GM23338 (cell line): ENCODE data around the gene FAM50A.

Source experiments
- EZH2 ChIP-seq: fragments of 200-600 bp; sonication (generic); IDR thresholded peaks from one replicate; pipeline ENCODE4 v1.8.0; 2017; ENCODE audit warnings: antibody characterized with exemption, mild to moderate bottlenecking, low read depth; ENCODE audit not compliant: unreplicated experiment
- TF ChIP-seq, protein P1 (sequence below), 2 experiments: fragments of 200-600 bp in 1 of 2; sonication (generic) in 1 of 2; conservative IDR thresholded peaks; 2 replicates each; pipeline versions ENCODE4 v1.5.1 to v1.6.1; 2016 to 2017; ENCODE audit warnings: antibody characterized with exemption in 2 of 2, low read depth in 2 of 2, mild to moderate bottlenecking in 2 of 2, moderate library complexity in 1 of 2
- TF ChIP-seq, protein P2 (sequence below): IDR thresholded peaks from one replicate; pipeline ENCODE4 v1.6.1; 2018; ENCODE audit warnings: antibody characterized with exemption; ENCODE audit not compliant: unreplicated experiment

DNA sequence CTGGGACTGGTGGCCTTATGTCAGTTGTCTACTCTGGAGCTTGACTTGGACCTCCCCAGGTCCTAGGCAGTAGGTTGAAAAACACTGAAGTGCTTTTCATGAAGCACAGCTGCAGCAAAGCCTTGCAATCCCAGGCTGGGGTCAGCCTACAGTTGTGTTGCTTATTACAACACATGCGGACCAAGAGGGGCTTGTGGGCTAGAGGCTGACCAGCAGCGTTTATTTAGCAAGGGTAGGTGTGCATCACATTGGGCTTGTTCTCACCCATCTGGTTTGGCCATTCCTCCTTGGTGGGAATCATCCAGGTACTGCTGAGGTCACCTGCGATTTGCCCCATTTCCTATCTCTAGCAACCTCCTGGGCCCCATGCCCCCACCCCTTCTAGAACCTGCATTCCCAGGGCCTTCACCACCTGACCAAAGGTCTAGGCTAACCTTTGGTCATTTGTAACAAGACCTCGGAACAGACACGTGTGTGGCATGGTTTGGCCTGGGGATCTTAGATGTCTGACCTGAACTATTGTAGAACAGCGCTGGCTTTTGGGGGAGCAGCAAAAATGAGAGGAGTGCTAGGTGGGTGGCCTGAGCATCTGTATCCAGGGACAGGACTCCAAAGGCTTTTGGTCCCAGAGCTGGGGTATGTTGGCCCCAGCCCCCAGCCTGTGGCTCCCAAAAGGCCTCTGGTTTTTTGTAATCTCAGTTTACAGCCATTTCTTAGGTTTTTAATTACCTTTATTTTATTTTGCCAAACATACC, 42.7 kb upstream of the FAM50A start:
- TF ChIP-seq EZH2 = no peak
- TF ChIP-seq, protein P1, sequence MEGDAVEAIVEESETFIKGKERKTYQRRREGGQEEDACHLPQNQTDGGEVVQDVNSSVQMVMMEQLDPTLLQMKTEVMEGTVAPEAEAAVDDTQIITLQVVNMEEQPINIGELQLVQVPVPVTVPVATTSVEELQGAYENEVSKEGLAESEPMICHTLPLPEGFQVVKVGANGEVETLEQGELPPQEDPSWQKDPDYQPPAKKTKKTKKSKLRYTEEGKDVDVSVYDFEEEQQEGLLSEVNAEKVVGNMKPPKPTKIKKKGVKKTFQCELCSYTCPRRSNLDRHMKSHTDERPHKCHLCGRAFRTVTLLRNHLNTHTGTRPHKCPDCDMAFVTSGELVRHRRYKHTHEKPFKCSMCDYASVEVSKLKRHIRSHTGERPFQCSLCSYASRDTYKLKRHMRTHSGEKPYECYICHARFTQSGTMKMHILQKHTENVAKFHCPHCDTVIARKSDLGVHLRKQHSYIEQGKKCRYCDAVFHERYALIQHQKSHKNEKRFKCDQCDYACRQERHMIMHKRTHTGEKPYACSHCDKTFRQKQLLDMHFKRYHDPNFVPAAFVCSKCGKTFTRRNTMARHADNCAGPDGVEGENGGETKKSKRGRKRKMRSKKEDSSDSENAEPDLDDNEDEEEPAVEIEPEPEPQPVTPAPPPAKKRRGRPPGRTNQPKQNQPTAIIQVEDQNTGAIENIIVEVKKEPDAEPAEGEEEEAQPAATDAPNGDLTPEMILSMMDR (conservative IDR thresholded peaks at IDR 0.05; ENCODE audit: low read depth in 2 of 2) = no peak
- TF ChIP-seq, protein P2, sequence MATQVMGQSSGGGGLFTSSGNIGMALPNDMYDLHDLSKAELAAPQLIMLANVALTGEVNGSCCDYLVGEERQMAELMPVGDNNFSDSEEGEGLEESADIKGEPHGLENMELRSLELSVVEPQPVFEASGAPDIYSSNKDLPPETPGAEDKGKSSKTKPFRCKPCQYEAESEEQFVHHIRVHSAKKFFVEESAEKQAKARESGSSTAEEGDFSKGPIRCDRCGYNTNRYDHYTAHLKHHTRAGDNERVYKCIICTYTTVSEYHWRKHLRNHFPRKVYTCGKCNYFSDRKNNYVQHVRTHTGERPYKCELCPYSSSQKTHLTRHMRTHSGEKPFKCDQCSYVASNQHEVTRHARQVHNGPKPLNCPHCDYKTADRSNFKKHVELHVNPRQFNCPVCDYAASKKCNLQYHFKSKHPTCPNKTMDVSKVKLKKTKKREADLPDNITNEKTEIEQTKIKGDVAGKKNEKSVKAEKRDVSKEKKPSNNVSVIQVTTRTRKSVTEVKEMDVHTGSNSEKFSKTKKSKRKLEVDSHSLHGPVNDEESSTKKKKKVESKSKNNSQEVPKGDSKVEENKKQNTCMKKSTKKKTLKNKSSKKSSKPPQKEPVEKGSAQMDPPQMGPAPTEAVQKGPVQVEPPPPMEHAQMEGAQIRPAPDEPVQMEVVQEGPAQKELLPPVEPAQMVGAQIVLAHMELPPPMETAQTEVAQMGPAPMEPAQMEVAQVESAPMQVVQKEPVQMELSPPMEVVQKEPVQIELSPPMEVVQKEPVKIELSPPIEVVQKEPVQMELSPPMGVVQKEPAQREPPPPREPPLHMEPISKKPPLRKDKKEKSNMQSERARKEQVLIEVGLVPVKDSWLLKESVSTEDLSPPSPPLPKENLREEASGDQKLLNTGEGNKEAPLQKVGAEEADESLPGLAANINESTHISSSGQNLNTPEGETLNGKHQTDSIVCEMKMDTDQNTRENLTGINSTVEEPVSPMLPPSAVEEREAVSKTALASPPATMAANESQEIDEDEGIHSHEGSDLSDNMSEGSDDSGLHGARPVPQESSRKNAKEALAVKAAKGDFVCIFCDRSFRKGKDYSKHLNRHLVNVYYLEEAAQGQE = no peak
